Measurements from ENCODE around the gene USP44. TPM values are rescaled to one million over a fixed set of nuclear protein-coding genes. Genes with fewer than 3 reads are reported as not detected.
"Not testable (repeated sequence)": the region's sequence is repeated elsewhere in the genome, so short reads cannot be mapped to it uniquely, and the experiment has no call there.

USP44 gene
- total RNA-seq, 2 donors from 2014 or later: 17.5 to 30.8 TPM

DNA sequence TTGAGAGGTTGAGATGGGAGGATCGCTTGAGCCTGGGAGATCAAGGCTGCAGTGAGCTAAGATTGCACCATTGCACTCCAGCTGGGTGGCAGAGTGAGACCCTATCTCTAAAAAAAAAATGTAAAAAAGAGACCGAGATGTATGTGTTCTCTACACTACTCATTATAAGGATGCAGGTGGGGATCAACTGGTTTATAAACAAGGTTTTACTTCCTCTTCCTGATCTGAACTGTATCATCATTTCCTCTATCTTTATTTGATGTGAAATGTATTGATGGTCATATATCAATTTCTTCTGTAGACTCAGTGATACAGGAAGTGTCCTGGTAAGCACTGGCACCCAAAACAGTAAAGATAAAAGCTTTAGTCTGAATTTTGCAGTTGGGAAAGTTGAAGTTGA is 20.1 kb upstream of the USP44 start:
- Histone ChIP-seq H3K9me3 (ENCODE audit: control insufficient read depth, low read length) (no peaks in the 10 kb centered on the region), H3K9ac (ENCODE audit: extremely low read depth, low read length, poor library complexity, severe bottlenecking) (no peak overlapping the region), H3K4me3 (ENCODE audit: low read length) (no peak overlapping the region), H3K36me3 (ENCODE audit: control insufficient read depth, insufficient read depth, low read length) (no peaks in the 10 kb centered on the region), H3K27ac (ENCODE audit: low read depth, low read length) (no peak overlapping the region), H3K27me3 (ENCODE audit: control insufficient read depth, insufficient read depth, low read length, poor library complexity, severe bottlenecking) (no peaks in the 10 kb centered on the region), H3K4me1 (ENCODE audit: control insufficient read depth, insufficient read depth, low read length) (no peaks in the 10 kb centered on the region)
- DNase-seq: no peak
- H3K36me3 Mint-ChIP-seq (ENCODE audit: low read depth): no peaks in the 10 kb centered on the region
- H3K4me3 Mint-ChIP-seq: no peak overlapping the region
- no peak overlapping the region for H3K27ac Mint-ChIP-seq
- H3K27me3 Mint-ChIP-seq (ENCODE audit: insufficient read depth): no peaks in the 10 kb centered on the region
- no peaks in the 10 kb centered on the region for H3K9me3 Mint-ChIP-seq
- 93% methylated on average over 1 of the region's 2 CpGs; no CpG with 5 or more reads in 1 of the 2 experiments for WGBS, 2 experiments (ENCODE audit: insufficient coverage in 1 of 2, insufficient read length in 1 of 2)
- TF ChIP-seq, protein P1, sequence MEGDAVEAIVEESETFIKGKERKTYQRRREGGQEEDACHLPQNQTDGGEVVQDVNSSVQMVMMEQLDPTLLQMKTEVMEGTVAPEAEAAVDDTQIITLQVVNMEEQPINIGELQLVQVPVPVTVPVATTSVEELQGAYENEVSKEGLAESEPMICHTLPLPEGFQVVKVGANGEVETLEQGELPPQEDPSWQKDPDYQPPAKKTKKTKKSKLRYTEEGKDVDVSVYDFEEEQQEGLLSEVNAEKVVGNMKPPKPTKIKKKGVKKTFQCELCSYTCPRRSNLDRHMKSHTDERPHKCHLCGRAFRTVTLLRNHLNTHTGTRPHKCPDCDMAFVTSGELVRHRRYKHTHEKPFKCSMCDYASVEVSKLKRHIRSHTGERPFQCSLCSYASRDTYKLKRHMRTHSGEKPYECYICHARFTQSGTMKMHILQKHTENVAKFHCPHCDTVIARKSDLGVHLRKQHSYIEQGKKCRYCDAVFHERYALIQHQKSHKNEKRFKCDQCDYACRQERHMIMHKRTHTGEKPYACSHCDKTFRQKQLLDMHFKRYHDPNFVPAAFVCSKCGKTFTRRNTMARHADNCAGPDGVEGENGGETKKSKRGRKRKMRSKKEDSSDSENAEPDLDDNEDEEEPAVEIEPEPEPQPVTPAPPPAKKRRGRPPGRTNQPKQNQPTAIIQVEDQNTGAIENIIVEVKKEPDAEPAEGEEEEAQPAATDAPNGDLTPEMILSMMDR (conservative IDR thresholded peaks at IDR 0.05): no peak
- H3K4me1 Mint-ChIP-seq: peaks cover 13% of the 10 kb centered on the region

GRCh38 chr12:95568045-95568444 is 16.8 kb upstream of the USP44 start:
- not testable (repeated sequence) for H3K4me1 Mint-ChIP-seq; H3K9ac ChIP-seq (ENCODE audit: extremely low read depth, low read length, poor library complexity, severe bottlenecking); H3K4me1 ChIP-seq (ENCODE audit: control insufficient read depth, insufficient read depth, low read length); H3K36me3 ChIP-seq (ENCODE audit: control insufficient read depth, insufficient read depth, low read length); H3K4me3 Mint-ChIP-seq; H3K36me3 Mint-ChIP-seq (ENCODE audit: low read depth); H3K4me3 ChIP-seq (ENCODE audit: low read length); DNase-seq; H3K27me3 ChIP-seq (ENCODE audit: control insufficient read depth, insufficient read depth, low read length, poor library complexity, severe bottlenecking); H3K27ac ChIP-seq (ENCODE audit: low read depth, low read length); H3K27me3 Mint-ChIP-seq (ENCODE audit: insufficient read depth); H3K9me3 ChIP-seq (ENCODE audit: control insufficient read depth, low read length); H3K9me3 Mint-ChIP-seq; H3K27ac Mint-ChIP-seq
- WGBS, 2 experiments (ENCODE audit: insufficient coverage in 1 of 2, insufficient read length in 1 of 2): 98 to 100% methylated on average over 1 to 9 of the region's 10 CpGs

DNA sequence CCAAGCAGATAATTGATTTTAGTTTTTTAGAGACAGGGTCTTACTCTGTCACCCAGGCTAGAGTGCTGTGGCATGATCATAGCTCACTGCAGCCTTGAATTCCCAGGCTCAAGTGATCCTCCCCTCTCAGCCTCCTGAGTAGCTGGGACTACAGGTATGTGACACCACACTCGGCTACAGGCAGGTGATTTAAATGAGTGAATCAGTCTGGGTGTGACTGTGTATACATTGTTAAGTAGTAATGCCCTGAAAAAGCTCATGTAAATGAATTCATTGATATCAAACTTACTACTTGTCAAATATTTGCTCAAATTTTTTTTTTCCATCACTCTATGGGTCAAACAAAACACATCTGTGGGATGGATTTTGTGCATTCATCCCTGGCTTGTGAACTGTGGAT is 6.3 kb upstream of the USP44 start:
- H3K4me1 Mint-ChIP-seq: peaks cover 8% of the 10 kb centered on the region
- 100% methylated on average over 1 of the region's 1 CpG; no CpG with 5 or more reads in 1 of the 2 experiments for WGBS, 2 experiments (ENCODE audit: insufficient coverage in 1 of 2, insufficient read length in 1 of 2)
- Histone ChIP-seq H3K4me3 (ENCODE audit: low read length) (no peak overlapping the region), H3K9ac (ENCODE audit: extremely low read depth, low read length, poor library complexity, severe bottlenecking) (no peak overlapping the region), H3K27ac (ENCODE audit: low read depth, low read length) (no peak overlapping the region), H3K27me3 (ENCODE audit: control insufficient read depth, insufficient read depth, low read length, poor library complexity, severe bottlenecking) (no peaks in the 10 kb centered on the region), H3K4me1 (ENCODE audit: control insufficient read depth, insufficient read depth, low read length) (no peaks in the 10 kb centered on the region), H3K9me3 (ENCODE audit: control insufficient read depth, low read length) (no peaks in the 10 kb centered on the region), H3K36me3 (ENCODE audit: control insufficient read depth, insufficient read depth, low read length) (no peaks in the 10 kb centered on the region)
- no peak for DNase-seq
- H3K27me3 Mint-ChIP-seq (ENCODE audit: insufficient read depth): no peaks in the 10 kb centered on the region
- H3K4me3 Mint-ChIP-seq: no peak overlapping the region
- TF ChIP-seq, protein P1 (conservative IDR thresholded peaks at IDR 0.05): no peak
- no peak overlapping the region for H3K27ac Mint-ChIP-seq
- H3K36me3 Mint-ChIP-seq (ENCODE audit: low read depth): no peaks in the 10 kb centered on the region
- H3K9me3 Mint-ChIP-seq: no peaks in the 10 kb centered on the region

DNA sequence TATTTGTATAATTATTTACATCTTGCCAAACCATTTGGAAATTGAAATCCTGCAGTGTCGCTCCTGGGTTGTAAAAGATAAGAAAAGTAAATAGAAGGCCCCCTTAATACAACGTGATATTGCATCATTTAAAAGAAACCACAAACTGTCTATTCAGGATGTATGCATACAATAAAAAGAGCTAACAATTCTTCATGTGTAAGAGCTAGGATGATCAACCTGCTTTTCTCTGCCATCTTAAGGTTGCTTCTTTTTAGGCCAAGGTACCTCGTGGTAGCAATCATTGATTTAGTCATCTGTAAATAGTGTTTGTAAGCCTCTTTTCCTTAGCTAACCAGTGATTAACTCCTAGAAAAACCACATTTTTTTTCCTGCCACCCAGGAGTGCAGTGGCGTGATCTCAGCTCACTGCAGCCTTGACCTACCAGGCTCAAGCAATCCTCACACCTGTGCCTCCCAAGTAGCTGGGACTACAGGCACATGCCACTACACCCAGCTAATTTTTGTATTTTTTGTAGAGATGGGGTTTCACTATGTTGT is 3.3 kb upstream of the USP44 start:
- Histone ChIP-seq H3K4me3 (ENCODE audit: low read length) (no peak overlapping the region), H3K9me3 (ENCODE audit: control insufficient read depth, low read length) (peaks cover 6% of the 10 kb centered on the region), H3K9ac (ENCODE audit: extremely low read depth, low read length, poor library complexity, severe bottlenecking) (no peak overlapping the region), H3K27me3 (ENCODE audit: control insufficient read depth, insufficient read depth, low read length, poor library complexity, severe bottlenecking) (no peaks in the 10 kb centered on the region), H3K36me3 (ENCODE audit: control insufficient read depth, insufficient read depth, low read length) (no peaks in the 10 kb centered on the region), H3K27ac (ENCODE audit: low read depth, low read length) (no peak overlapping the region), H3K4me1 (ENCODE audit: control insufficient read depth, insufficient read depth, low read length) (peaks cover 3% of the 10 kb centered on the region)
- no peak overlapping the region for H3K4me3 Mint-ChIP-seq
- no peak overlapping the region for H3K27ac Mint-ChIP-seq
- peaks cover 19% of the 10 kb centered on the region for H3K4me1 Mint-ChIP-seq
- DNase-seq: no peak
- peaks cover under 1% of the 10 kb centered on the region for H3K36me3 Mint-ChIP-seq (ENCODE audit: low read depth)
- peaks cover 4% of the 10 kb centered on the region for H3K27me3 Mint-ChIP-seq (ENCODE audit: insufficient read depth)
- peaks cover 4% of the 10 kb centered on the region for H3K9me3 Mint-ChIP-seq
- TF ChIP-seq, protein P1 (conservative IDR thresholded peaks at IDR 0.05): no peak
- WGBS, 2 experiments (ENCODE audit: insufficient coverage in 1 of 2, insufficient read length in 1 of 2): 76 to 100% methylated on average over 2 to 3 of the region's 4 CpGs
